ENCODE results near the gene LCLAT1. TPM values are rescaled to one million over a fixed set of nuclear protein-coding genes. Genes with fewer than 3 reads are reported as not detected.
A peak's percentile ranks its signal among the peaks of the same experiment; 100 is the strongest.

LCLAT1 gene
- total and polyA plus RNA-seq, 2 of the 4 experiments (the other 2 are of a cell fraction): 7.5 to 11.5 TPM

DNA sequence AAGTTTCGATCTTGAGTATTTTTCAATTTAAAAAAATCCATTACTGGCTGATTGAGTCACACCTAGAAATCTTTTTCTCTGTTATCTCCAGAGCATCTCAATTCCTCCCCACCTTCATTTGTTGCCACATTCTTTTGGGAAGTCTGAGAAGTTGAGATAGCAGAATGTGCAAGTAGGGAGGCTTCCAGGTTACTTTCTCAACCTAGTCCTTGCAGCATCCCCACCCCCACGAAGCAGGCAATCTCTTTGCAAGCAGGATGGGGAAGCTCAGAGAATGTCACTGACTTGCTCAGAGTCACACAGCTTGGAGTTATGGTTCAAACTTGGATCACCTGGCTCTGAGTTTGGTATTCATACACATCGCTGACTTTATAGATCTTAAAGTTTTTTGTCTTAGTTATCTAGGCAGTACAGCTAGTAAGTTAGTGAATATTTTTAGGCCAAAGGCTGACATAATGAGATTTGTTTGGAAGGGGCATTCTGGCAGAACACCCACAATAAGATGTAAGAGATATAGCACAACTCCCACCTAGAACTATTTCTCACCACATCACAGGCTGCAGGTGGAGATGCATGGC, 25.9 kb upstream of the LCLAT1 start:
- Histone ChIP-seq H2AK9ac (replicated peaks; ENCODE audit: low read depth, low read length, poor library complexity) (peak overlapping the region; percentile 75), H4K8ac (ENCODE audit: low read depth in 2 of 2, low read length in 2 of 2) (peak overlapping the region; percentile 64 to 97; a peak in 3 of 4 replicates), H3K4me2 (ENCODE audit: low read depth, low read length) (peak overlapping the region; percentile 83; the same call in 1 of the 2 replicates), H2BK15ac (ENCODE audit: low read depth, low read length) (peak overlapping the region; percentile 88; the same call in 2 of the 3 replicates), H3K56ac (ENCODE audit: extremely low read depth, insufficient read depth, low read length) (peak overlapping the region; percentile 99), H3K14ac (replicated peaks; ENCODE audit: low read depth, low read length) (peak overlapping the region; percentile 93), H3K27ac (ENCODE audit: insufficient read depth, low read length) (peak overlapping the region; percentile 93), H4K91ac (ENCODE audit: insufficient read depth, low read depth, low read length) (peak overlapping the region; percentile 97), H4K5ac (ENCODE audit: low read depth, low read length) (peak overlapping the region; percentile 56), H2BK120ac (ENCODE audit: low read depth, low read length) (peak overlapping the region; percentile 98), H3K27me3 (ENCODE audit: control insufficient read depth, insufficient read depth, low read length) (no peaks in the 10 kb centered on the region), H2AK5ac (ENCODE audit: low read depth, low read length) (peak overlapping the region; percentile 80), H3K9me3 (ENCODE audit: control insufficient read depth, insufficient read depth, low read length) (no peaks in the 10 kb centered on the region), H3K23ac (ENCODE audit: low read depth, low read length) (peak overlapping the region; percentile 88), H2BK5ac (ENCODE audit: low read depth, low read length, poor library complexity, severe bottlenecking) (peak overlapping the region; percentile 82), H3K9me1 (ENCODE audit: insufficient read depth, low read length) (peaks cover 8% of the 10 kb centered on the region), H3K4ac (ENCODE audit: low read depth, low read length) (peak overlapping the region; percentile 94), H4K20me1 (ENCODE audit: insufficient read depth, low read length) (no peaks in the 10 kb centered on the region), H2AFZ (replicated peaks; ENCODE audit: low read length, poor library complexity) (peak overlapping the region; percentile 87), H3K4me3 (ENCODE audit: insufficient read depth, low read depth, low read length) (no peak overlapping the region), H3K4me1 (ENCODE audit: control insufficient read depth, insufficient read depth, low read length) (peaks cover 25% of the 10 kb centered on the region), H3K18ac (ENCODE audit: low read depth, low read length) (peak overlapping the region; percentile 93), H3K79me1 (ENCODE audit: low read depth in 1 of 2, low read length in 2 of 2) (no peaks in the 10 kb centered on the region; a peak in 1 of 4 replicates), H2BK20ac (ENCODE audit: low read depth, low read length) (peak overlapping the region; percentile 97), H3K36me3 (ENCODE audit: control insufficient read depth, insufficient read depth, low read length) (no peaks in the 10 kb centered on the region), H3K9ac (ENCODE audit: low read depth, low read length) (peak overlapping the region; percentile 66)
- dilution Hi-C loops (cut with HindIII; ENCODE audit: low sequenced_read_pairs, unreplicated experiment) (no loop called here), in situ Hi-C loops (cut with MboI; ENCODE audit: low sequenced_read_pairs) (no loop called here), intact Hi-C loops (cut with micrococcal nuclease) (loop anchor here (2.0 kb wide), 1 partner anchor 128 kb away; no protein-coding TSS in a partner anchor)
- WGBS, 2 experiments (ENCODE audit: extremely low coverage in 2 of 2, insufficient read length in 1 of 2): no CpG with 5 or more reads among the region's 3 CpGs
- no peak for ATAC-seq (ENCODE audit: low read depth)
- no peak for TF ChIP-seq RAD21 (IDR thresholded peaks at IDR 0.05; ENCODE audit: low read length)
- TF ChIP-seq, protein P1, sequence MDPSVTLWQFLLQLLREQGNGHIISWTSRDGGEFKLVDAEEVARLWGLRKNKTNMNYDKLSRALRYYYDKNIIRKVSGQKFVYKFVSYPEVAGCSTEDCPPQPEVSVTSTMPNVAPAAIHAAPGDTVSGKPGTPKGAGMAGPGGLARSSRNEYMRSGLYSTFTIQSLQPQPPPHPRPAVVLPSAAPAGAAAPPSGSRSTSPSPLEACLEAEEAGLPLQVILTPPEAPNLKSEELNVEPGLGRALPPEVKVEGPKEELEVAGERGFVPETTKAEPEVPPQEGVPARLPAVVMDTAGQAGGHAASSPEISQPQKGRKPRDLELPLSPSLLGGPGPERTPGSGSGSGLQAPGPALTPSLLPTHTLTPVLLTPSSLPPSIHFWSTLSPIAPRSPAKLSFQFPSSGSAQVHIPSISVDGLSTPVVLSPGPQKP (IDR thresholded peaks at IDR 0.05; ENCODE audit: borderline replicate concordance, low read depth, low read length): no peak
- TF ChIP-seq MAFK (IDR thresholded peaks at IDR 0.05; ENCODE audit: low read depth, low read length): no peak
- TF ChIP-seq FOS (IDR thresholded peaks at IDR 0.05; ENCODE audit: low read depth, low read length): no peak
- no peak for TF ChIP-seq RFX5 (IDR thresholded peaks at IDR 0.05; ENCODE audit: low read depth, low read length)
- no peak for TF ChIP-seq CHD1 (IDR thresholded peaks at IDR 0.05; ENCODE audit: low read depth, low read length)
- TF ChIP-seq MAZ (IDR thresholded peaks at IDR 0.05; ENCODE audit: borderline replicate concordance, low read depth, low read length): no peak
- TF ChIP-seq, protein P2, sequence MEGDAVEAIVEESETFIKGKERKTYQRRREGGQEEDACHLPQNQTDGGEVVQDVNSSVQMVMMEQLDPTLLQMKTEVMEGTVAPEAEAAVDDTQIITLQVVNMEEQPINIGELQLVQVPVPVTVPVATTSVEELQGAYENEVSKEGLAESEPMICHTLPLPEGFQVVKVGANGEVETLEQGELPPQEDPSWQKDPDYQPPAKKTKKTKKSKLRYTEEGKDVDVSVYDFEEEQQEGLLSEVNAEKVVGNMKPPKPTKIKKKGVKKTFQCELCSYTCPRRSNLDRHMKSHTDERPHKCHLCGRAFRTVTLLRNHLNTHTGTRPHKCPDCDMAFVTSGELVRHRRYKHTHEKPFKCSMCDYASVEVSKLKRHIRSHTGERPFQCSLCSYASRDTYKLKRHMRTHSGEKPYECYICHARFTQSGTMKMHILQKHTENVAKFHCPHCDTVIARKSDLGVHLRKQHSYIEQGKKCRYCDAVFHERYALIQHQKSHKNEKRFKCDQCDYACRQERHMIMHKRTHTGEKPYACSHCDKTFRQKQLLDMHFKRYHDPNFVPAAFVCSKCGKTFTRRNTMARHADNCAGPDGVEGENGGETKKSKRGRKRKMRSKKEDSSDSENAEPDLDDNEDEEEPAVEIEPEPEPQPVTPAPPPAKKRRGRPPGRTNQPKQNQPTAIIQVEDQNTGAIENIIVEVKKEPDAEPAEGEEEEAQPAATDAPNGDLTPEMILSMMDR (conservative IDR thresholded peaks at IDR 0.05; ENCODE audit: low read depth, low read length): no peak
- TF ChIP-seq CEBPB (IDR thresholded peaks at IDR 0.05; ENCODE audit: low read depth, low read length): no peak
- no peak for TF ChIP-seq MXI1 (IDR thresholded peaks at IDR 0.05; ENCODE audit: borderline replicate concordance, low read depth, low read length)
- TF ChIP-seq SMC3 (IDR thresholded peaks at IDR 0.05; ENCODE audit: low read depth, low read length): no peak
- TF ChIP-seq NFE2L2 (IDR thresholded peaks at IDR 0.05; ENCODE audit: low read depth, low read length): no peak
- TF ChIP-seq POLR2A (IDR thresholded peaks at IDR 0.05; ENCODE audit: low read depth, low read length): no peak
- TF ChIP-seq RCOR1 (IDR thresholded peaks at IDR 0.05; ENCODE audit: insufficient replicate concordance, low read length): no peak
- TF ChIP-seq, protein P3, sequence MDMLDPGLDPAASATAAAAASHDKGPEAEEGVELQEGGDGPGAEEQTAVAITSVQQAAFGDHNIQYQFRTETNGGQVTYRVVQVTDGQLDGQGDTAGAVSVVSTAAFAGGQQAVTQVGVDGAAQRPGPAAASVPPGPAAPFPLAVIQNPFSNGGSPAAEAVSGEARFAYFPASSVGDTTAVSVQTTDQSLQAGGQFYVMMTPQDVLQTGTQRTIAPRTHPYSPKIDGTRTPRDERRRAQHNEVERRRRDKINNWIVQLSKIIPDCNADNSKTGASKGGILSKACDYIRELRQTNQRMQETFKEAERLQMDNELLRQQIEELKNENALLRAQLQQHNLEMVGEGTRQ (IDR thresholded peaks at IDR 0.05; ENCODE audit: low read depth, low read length): no peak
- no peak for TF ChIP-seq BHLHE40 (IDR thresholded peaks at IDR 0.05; ENCODE audit: low read depth, low read length)
- ChIA-PET POLR2A (ENCODE audit: unreplicated experiment) (no interaction called here), CTCF (interaction anchor here (1.1 to 1.2 kb wide), 2 partner anchors 9 to 182 kb away, joined by 3 to 4 read pairs; no protein-coding TSS in a partner anchor)
- no TSS peak for BruUV-seq (replicated peaks)
- DNase-seq: no peak
